ENCODE measurements around the gene SPATA33. TPM values are rescaled to one million over a fixed set of nuclear protein-coding genes. Genes with fewer than 3 reads are reported as not detected.

Gene SPATA33
- total RNA-seq, 3 donors from 2014 or later, result 8.0 to 11.0 (median 10.7) TPM

GRCh38 chr16:89613231-89613953 lies 44.2 kb upstream of the SPATA33 start, which contains the start of gene DPEP1:
TSS of gene DPEP1 (plus strand) at chr16:89613642. CDS start at chr16:89630411, 16,769 bp downstream.
- H3K36me3 ChIP-seq (ENCODE audit: low read depth), result no peaks in the 10 kb centered on the region
- no peaks in the 10 kb centered on the region for H3K9me3 ChIP-seq
- H3K4me3 ChIP-seq, result no peak within 1 kb of the TSS
- no peaks in the 10 kb centered on the region for H3K4me1 ChIP-seq (ENCODE audit: low read depth)
- DNase-seq, result no peak
- ATAC-seq, result peak; percentile 54
- intact Hi-C loops (cut with DNase I, micrococcal nuclease), result no loop called here
- no peak for TF ChIP-seq CTCF (IDR thresholded peaks at IDR 0.05)

- H3K36me3 ChIP-seq (ENCODE audit: low read depth), result no peaks in the 10 kb centered on the region
- H3K9me3 ChIP-seq, result no peaks in the 10 kb centered on the region
- intact Hi-C loops (cut with DNase I, micrococcal nuclease), result no loop called here
- TF ChIP-seq CTCF (IDR thresholded peaks at IDR 0.05), result no peak
- DNase-seq (no peak), ATAC-seq (no peak)
- no peaks in the 10 kb centered on the region for H3K4me1 ChIP-seq (ENCODE audit: low read depth)
- H3K4me3 ChIP-seq, result no peak overlapping the region
These were observed 43.6 kb upstream of the SPATA33 start for GRCh38 chr16:89613954-89614459.

GRCh38 chr16:89615176-89615575 lies 42.5 kb upstream of the SPATA33 start:
- TF ChIP-seq CTCF (IDR thresholded peaks at IDR 0.05), result no peak
- ATAC-seq (no peak), DNase-seq (no peak)
- no peak overlapping the region for H3K4me3 ChIP-seq
- intact Hi-C loops (cut with DNase I, micrococcal nuclease), result no loop called here
- H3K36me3 ChIP-seq (ENCODE audit: low read depth), result no peaks in the 10 kb centered on the region
- H3K4me1 ChIP-seq (ENCODE audit: low read depth), result no peaks in the 10 kb centered on the region
- no peaks in the 10 kb centered on the region for H3K9me3 ChIP-seq

GRCh38 chr16:89615596-89616090 lies 42.0 kb upstream of the SPATA33 start:
- no peak overlapping the region for H3K4me3 ChIP-seq
- ATAC-seq, result peak; percentile 52

GRCh38 chr16:89616623-89617022 lies 41.0 kb upstream of the SPATA33 start:
- intact Hi-C loops (cut with DNase I, micrococcal nuclease), result no loop called here
- no peaks in the 10 kb centered on the region for H3K9me3 ChIP-seq
- H3K36me3 ChIP-seq (ENCODE audit: low read depth), result no peaks in the 10 kb centered on the region
- no peak for DNase-seq
- H3K4me3 ChIP-seq, result no peak overlapping the region
- H3K4me1 ChIP-seq (ENCODE audit: low read depth), result no peaks in the 10 kb centered on the region
- TF ChIP-seq CTCF (IDR thresholded peaks at IDR 0.05), result no peak
- no peak for ATAC-seq

More at GRCh38 chr16:89615596-89616090, 42.0 kb upstream of the SPATA33 start:
- no peaks in the 10 kb centered on the region for H3K9me3 ChIP-seq
- TF ChIP-seq CTCF (IDR thresholded peaks at IDR 0.05), result peak; percentile 67
- H3K4me1 ChIP-seq (ENCODE audit: low read depth), result no peaks in the 10 kb centered on the region
- peak in 2 of 3 donors; percentile 37 to 63 for DNase-seq
- intact Hi-C loops (cut with DNase I, micrococcal nuclease), result no loop called here
- no peaks in the 10 kb centered on the region for H3K36me3 ChIP-seq (ENCODE audit: low read depth)
